KOPT-K1 (cell line): ENCODE data around the gene DNM2.
"Not testable (repeated sequence)": the region's sequence is repeated elsewhere in the genome, so short reads cannot be mapped to it uniquely, and the experiment has no call there.

ENCODE experiments used
- H3K27ac ChIP-seq: fragments of 200-600 bp; sonication (generic); 2 replicates; pipeline ENCODE4 v1.5.1; 2016; ENCODE audit warnings: antibody characterized with exemption, mild to moderate bottlenecking, low read depth, low read length; ENCODE audit not compliant: poor library complexity, severe bottlenecking
- H3K36me3 ChIP-seq: fragments of 200-600 bp; sonication (generic); 2 replicates; pipeline ENCODE4 v1.5.1; 2017; ENCODE audit warnings: antibody characterized with exemption, mild to moderate bottlenecking, low read length, moderate library complexity; ENCODE audit not compliant: insufficient read depth
- H3K9me3 ChIP-seq: fragments of 200-600 bp; sonication (generic); 2 replicates; pipeline ENCODE4 v1.5.1; 2017; ENCODE audit warnings: antibody characterized with exemption, low read length, mild to moderate bottlenecking; ENCODE audit not compliant: insufficient read depth, poor library complexity, severe bottlenecking

DNM2 gene

DNA sequence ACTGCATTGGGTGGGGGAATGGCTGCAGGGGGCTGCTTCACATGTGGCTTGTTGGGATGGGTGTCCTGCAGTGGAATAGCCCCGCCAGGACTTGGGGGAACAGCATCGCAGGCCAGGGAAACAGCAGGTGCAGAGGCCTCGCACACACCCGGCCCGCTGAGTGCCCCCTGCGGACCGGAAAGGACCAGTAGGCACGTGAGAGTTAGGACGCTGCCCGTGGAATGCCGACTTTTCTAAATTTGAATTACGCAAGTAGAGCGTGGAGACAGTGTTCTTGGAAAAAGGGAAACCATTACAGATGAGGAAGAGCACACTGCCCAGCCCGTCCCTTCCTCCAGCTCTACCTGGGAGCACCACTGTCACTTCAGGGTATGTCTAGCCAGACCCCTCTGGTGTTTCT, 11.5 kb downstream of the DNM2 start:
- Histone ChIP-seq H3K27ac (no peak overlapping the region), H3K36me3 (peaks cover 53% of the 10 kb centered on the region)

DNA sequence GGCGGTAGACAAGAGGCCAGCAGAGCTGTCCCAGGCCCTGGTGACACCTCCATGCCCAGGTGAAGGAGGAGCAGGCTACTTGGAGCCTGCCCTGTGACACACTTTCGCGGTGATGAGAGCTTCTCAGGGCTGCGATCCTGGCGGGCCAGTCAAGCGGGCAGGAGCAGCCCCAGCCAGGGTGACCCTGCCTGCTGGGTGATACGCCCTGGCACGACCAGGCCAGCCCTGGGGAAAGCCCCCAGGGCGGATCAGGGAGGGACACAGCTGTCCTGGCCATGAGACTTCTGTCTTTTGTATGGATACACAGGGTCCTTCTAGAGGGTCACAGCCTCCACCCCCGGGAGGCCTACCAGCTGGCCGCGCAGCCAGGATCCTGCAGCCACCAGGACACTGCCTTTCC, 13.1 kb downstream of the DNM2 start:
- H3K27ac ChIP-seq: no peak overlapping the region
- no peaks in the 10 kb centered on the region for H3K9me3 ChIP-seq
- peaks cover 50% of the 10 kb centered on the region for H3K36me3 ChIP-seq

More for the DNA sequence above, 11.5 kb downstream of the DNM2 start:
- H3K9me3 ChIP-seq: no peaks in the 10 kb centered on the region

DNA sequence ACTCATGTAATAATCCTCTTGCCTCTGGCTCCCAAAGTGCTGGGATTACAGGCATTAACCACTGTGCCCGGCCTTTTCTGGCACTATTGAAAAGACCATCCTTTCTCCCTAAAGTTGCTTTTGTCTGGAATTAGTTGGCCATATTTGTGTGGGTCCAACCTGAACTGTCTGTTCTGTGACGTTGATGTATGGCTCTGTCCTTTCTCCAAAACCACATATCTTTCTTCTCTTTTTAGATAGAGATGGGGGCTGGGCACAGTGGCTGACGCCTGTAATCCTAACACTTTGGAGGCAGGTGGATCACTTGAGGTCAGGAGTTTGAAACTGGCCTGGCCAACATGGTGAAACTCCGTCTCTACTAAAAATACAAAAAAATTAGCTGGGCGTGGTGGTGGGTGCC, 17.9 kb downstream of the DNM2 start:
- Histone ChIP-seq H3K9me3 (peaks cover 33% of the 10 kb centered on the region), H3K36me3 (peaks cover 32% of the 10 kb centered on the region), H3K27ac (no peak overlapping the region)

DNA sequence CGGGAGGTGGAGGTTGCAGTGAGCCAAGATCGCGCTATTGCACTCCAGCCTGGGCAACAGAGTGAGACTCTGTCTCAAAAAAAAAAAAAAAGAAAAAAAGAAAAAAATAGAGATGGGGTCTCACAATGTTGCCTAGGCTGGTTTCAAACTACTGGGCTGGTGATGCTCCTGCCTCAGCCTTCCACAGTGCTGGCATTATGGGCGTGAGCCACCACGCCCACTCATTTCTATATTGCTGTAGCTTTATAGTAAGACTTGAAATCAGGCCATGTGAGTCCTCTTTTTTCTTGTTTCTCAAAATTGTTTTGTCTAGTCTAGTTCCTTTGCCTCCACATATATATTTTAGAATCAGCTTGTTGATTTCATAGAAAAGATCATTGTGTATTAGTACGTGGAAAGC, 18.3 kb downstream of the DNM2 start:
- Histone ChIP-seq H3K9me3 (peaks cover 33% of the 10 kb centered on the region), H3K36me3 (peaks cover 28% of the 10 kb centered on the region), H3K27ac (no peak overlapping the region)

DNA sequence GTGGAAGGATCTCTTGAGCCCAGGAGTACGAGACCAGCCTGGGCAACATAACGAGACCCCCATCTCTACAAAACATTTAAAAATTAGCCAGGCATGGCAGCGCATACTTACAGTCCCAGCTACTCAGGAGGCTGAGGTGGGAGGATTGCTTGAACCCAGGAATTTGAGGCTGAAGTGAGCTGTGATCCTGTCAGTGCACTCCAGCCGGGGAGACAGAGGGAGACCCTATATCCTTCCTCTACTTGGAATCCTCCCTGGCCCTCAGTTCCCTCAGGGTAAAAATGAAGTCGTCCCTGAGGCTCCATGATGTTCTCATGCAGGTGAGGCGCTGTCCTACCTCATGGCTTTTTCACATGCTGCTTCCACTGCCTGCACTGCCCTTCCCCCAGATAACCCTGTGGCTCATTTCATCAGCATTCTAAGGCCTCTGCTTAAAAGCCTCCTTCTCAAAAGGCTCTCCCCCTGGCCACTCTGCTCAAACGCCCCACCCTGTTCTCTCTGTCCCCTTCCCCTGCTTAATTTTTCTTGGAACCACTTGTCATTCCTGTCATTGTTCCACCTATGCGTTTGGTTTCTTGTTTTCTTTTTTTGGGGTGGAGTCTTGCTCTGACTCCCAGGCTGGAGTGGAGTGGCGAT, 19.2 kb downstream of the DNM2 start:
- no peak overlapping the region for H3K27ac ChIP-seq
- H3K9me3 ChIP-seq: peaks cover 33% of the 10 kb centered on the region
- H3K36me3 ChIP-seq: peaks cover 28% of the 10 kb centered on the region

DNA sequence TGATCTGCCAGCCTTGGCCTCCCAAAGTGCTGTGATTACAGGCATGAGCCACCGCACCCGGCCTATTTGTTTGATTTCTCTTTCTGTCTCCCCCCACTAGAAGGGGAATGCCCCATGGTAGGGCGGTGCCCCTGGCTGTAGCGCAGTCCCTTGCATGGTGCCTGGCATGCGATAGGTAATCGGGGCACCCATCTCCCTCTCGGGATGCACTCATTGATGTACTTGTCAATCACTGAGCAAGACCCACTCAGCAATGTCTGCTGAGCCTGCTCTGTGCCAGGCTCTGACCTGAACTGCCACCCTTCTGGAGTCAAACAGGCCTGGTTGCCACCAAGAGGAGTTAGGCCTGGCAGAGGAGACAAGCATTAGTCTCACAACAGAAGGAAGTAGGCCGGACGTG, 19.8 kb downstream of the DNM2 start:
- Histone ChIP-seq H3K9me3 (peaks cover 33% of the 10 kb centered on the region), H3K36me3 (peaks cover 28% of the 10 kb centered on the region), H3K27ac (no peak overlapping the region)

DNA sequence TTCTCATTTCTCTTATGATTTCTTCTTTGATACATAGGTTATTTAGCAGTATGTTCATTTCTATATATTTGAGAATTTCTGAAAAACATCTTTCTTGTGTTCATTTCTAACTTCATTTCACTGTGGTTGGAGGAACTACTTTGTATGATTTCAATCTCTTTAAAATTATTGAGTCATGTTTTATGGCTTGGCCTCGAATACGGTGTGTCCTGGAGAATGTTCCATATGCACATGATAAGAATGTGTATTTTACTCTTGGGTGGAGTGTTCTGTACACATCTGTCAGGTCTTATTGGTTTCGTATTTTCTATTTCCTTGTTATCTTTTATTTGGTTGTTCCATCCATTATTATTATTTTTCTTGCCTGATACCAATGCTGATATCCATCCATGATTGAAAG, 22.9 kb downstream of the DNM2 start:
- H3K27ac ChIP-seq: no peak overlapping the region
- peaks cover 29% of the 10 kb centered on the region for H3K36me3 ChIP-seq
- peaks cover 33% of the 10 kb centered on the region for H3K9me3 ChIP-seq

DNA sequence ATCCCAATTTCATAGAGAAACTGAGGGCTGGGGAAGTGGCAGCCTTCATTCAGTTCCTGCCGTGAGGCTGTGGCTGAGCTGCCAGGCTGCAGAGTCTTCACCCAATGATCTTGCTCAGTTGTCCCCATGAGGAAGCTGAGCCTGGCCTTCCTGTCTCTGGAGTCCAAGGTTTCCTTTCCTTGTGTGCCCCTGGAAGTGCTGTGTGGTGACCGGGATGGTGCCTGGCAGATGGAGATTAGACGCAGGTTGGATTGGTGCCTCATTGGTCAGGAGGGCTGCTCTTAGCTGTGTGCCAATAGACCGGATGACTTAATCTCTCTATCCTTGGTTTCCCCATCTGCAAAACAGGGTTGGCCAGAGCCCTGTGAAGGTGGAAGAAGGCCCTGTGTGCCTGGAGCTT, 24.6 kb downstream of the DNM2 start:
- no peak overlapping the region for H3K27ac ChIP-seq
- peaks cover 15% of the 10 kb centered on the region for H3K36me3 ChIP-seq
- H3K9me3 ChIP-seq: peaks cover 31% of the 10 kb centered on the region

DNA sequence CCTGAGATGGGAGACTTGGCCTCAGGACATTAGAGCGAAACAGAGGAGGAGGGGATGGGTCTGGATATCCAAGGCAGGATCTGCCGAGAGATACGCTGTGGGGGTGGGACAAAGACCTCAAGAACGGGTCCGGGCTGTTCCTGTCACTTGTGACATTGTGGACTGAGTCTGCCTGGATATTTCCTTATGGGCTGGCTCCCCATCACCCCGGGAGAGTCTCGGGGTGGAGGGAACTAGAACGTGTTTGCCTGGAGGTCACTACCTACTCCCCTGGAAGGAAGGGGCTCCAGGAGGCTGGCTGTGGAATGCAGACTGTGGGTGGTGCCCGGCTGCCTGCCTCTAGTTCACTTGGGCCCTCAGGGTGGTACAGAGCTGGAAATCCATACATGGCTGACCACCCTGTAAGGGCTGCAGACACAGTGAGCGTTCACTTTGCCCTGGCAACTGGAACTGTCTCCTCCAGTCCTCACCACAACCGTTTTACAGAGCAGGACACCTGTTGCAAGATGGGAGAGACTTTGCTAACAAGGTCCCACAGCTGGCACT, 26.4 kb downstream of the DNM2 start:
- Histone ChIP-seq H3K36me3 (0 out of 2 replicates have a peak, but pooled peaks cover 6% of the 10 kb centered on the region), H3K27ac (no peak overlapping the region), H3K9me3 (peaks cover 14% of the 10 kb centered on the region)

DNA sequence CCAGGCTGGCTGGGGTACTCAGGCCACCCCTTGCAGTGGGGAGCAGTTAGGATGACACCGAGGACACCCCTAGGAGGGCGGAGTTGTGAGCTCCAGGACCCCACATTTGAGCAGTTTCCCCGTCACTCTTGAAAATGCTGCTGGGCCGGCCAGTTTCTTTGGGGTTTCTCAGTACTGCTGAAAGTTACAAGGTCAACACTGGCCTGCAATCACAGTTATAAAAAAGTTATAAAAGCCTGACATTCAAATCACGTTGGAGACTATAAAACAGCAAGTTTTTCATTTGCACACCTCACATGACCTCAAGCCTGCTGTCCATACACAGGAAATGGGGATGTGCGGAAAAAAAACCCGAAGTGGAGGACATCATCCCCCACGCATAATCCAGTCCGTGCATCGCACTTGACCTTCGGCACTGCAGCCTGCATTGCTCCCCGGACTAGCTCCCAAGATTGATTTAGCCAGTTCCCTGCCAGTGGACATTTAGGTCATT, 27.0 kb downstream of the DNM2 start:
- H3K27ac ChIP-seq: no peak overlapping the region
- H3K9me3 ChIP-seq: peaks cover 8% of the 10 kb centered on the region

DNA sequence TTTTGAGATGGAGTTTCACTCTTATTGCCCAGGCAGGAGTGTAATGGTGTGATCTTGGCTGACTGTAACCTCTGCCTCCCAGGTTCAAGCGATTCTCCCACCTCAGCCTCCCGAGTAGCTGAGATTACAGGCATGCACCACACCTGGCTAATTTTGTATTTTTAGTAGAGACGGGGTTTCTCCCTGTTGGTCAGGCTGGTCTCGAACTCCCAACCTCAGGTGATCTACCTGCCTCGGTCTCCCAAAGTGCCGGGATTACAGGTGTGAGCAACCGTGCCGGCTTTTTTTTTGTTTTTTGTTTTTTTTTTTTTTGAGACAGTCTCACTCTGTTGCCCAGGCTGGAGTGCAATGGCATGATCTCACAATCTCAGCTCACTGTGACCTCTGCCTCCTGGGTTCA, 28.6 kb downstream of the DNM2 start:
- not testable (repeated sequence) for H3K36me3 ChIP-seq, H3K27ac ChIP-seq, H3K9me3 ChIP-seq

More for the DNA sequence above, 27.0 kb downstream of the DNM2 start:
- H3K36me3 ChIP-seq: 0 out of 2 replicates have a peak, but pooled peaks cover 6% of the 10 kb centered on the region

DNA sequence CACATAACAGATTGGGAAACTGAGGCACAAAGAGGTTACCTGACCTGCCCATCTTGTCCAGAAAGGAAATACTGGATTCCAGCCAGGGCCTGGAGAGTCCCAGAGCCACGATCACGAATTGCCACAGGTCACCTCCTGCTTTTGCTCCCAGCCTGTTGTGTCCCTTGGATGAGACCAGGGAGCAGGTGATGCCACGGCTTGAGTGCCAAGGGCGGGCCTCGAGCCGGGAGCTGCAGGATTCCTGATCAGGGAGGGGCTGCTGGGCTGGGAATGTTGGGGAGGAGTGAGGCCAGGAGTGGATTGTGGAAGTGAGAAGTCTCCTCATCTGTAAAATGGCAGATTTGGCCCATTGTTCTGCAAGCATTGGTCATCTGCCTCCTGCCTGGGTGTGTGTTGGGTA, 29.4 kb downstream of the DNM2 start:
- Histone ChIP-seq H3K36me3 (0 out of 2 replicates have a peak, but pooled peaks cover 6% of the 10 kb centered on the region), H3K9me3 (no peaks in the 10 kb centered on the region), H3K27ac (no peak overlapping the region)

DNA sequence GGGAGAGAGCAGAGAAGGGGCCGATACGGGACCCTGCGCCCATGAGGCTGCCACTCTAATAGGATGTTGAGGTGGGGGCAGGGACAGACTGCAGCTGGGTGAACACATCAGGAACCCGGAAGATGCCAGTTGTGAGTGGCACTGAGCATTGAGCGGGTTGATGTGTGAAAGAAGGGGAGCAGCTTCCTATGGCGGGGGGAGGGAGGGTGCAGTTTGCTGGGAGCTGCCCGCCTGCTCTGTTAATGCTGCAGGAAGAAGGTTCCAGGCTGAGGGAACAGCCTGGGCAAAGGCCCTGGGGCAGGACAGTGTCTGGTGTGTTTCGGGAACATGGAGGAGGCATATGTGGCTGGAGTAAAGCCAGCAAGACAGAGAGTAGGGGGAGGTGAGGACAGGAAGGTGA, 29.8 kb downstream of the DNM2 start:
- Histone ChIP-seq H3K9me3 (no peaks in the 10 kb centered on the region), H3K36me3 (0 out of 2 replicates have a peak, but pooled peaks cover 6% of the 10 kb centered on the region), H3K27ac (no peak overlapping the region)

DNA sequence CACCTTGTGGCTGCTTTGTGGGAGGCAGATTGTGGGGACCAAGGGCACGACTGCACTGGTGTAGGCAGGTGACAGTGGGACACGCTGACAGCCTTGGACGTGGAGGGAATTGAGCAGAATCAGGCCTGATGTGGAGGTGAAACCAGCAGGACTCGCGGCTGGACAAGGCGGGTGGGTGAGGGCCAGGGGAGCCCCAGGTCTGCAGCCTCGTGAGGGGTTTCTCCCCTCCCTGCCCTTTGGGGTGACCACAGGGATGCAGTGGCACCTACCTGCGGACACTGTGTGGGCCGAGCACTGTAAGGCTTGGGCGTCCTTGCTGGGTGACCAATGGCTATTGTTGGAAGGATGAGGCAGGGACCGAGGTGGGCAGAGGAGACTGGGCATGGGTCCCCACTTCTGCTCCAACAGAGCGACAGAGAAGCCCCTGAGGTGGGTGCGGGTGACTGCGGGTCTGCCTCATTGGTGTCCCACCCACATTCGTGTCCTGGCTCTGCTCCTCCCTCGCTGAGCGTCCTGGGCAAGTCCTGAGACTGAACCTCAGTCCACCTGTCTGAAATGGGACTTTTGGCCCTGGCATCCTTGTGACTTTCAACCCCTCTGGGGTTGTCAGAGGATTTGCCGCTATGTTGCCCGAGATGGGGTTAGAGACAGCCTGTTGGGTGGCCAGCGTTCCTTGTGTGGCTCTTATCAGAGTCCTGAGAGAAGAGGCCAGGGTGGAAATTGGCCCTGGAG, 30.5 kb downstream of the DNM2 start:
- no peaks in the 10 kb centered on the region for H3K9me3 ChIP-seq
- 0 out of 2 replicates have a peak, but pooled peaks cover 6% of the 10 kb centered on the region for H3K36me3 ChIP-seq
- no peak overlapping the region for H3K27ac ChIP-seq

DNA sequence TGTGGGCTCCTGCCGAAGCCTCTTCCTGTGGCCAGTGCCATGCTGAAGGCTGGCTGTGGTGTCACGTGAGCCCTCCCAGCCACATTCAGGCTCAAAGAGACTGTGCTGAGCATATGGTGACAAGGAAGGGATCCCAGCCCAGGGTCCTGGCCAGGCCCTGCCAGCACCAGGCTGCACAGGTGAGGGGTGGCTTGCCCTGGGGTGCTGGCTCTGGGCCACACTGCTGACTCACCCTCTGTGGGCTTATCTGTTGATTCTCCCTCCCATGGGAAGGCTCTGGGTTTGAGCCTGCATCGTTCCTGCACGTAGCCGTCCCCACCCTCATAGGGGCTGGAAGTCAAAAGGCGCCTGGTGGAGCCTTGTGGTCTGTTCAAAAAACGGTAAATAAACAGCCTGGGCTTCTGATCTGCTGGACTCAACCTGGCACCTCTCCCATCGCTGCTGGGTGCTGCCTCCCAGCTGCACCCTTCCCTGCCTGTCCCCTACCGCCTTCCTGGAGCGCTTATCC, 31.1 kb downstream of the DNM2 start:
- 0 out of 2 replicates have a peak, but pooled peaks cover 6% of the 10 kb centered on the region for H3K36me3 ChIP-seq
- no peaks in the 10 kb centered on the region for H3K9me3 ChIP-seq
- H3K27ac ChIP-seq: no peak overlapping the region
